Measurements from ENCODE around the gene MACC1. TPM values are rescaled to one million over a fixed set of nuclear protein-coding genes. Genes with fewer than 3 reads are reported as not detected.

MACC1 gene
- total RNA-seq, 1 experiment from 2014 or later: 49.9 TPM

DNA sequence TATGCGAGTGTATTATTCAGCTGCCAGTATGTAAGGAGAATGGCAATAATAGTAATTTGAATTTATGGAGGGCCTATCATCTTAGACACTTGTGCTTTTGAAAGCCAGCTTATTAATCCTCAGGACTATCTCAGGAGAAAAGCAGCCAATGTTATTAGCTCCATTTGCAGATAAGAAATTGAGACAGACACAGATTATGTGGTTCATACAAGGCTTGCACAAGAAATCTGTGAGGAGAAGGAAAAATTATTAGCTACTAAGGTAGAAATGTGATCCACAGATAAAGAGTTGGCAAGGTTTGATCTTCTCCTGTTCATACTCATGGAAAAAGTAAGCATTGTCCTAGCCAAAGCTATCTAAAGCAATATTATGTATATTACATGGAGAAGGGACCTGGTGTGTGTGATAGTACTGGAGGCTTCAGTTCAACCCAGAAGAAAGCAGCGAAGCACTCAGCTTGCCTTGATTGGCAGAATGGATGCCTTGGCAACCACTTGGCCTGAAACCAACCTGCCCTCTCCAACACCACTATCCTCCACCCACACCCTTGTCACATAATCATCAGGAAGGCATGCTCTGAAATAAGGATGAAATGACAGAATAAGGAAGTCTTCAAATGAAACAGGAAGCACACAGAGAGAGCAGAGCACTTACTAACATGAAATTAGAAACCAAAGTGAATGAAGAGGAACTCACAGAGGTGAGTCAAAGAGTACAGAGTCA is 18.0 kb downstream of the MACC1 start:
- peak; percentile 95 for DNase-seq
- H3K9ac ChIP-seq (ENCODE audit: low read length): peak overlapping the region; percentile 64
- H3K79me2 ChIP-seq (ENCODE audit: low read length): peaks cover 77% of the 10 kb centered on the region
- H3K27ac ChIP-seq (ENCODE audit: low read length): peak overlapping the region; percentile 97
- peak overlapping the region; percentile 50 for H3K4me3 ChIP-seq (ENCODE audit: low read length)
- peaks cover 73% of the 10 kb centered on the region for H3K4me1 ChIP-seq (ENCODE audit: low read length)
- H3K9me2 ChIP-seq (replicated peaks; ENCODE audit: insufficient read depth, low read length): no peaks in the 10 kb centered on the region
- H4K20me1 ChIP-seq (ENCODE audit: insufficient read depth, low read depth, low read length): no peaks in the 10 kb centered on the region
- H3K9me3 ChIP-seq (ENCODE audit: low read length): no peaks in the 10 kb centered on the region
- no peak overlapping the region for H2AFZ ChIP-seq (ENCODE audit: low read length)
- H3K36me3 ChIP-seq (ENCODE audit: insufficient read depth, low read length): peaks cover 8% of the 10 kb centered on the region; the same call in 1 of the 2 replicates
- no peaks in the 10 kb centered on the region for H3K27me3 ChIP-seq (ENCODE audit: low read length)
- peak overlapping the region; percentile 88 for H3K4me2 ChIP-seq (ENCODE audit: low read depth, low read length, poor library complexity, severe bottlenecking)

DNA sequence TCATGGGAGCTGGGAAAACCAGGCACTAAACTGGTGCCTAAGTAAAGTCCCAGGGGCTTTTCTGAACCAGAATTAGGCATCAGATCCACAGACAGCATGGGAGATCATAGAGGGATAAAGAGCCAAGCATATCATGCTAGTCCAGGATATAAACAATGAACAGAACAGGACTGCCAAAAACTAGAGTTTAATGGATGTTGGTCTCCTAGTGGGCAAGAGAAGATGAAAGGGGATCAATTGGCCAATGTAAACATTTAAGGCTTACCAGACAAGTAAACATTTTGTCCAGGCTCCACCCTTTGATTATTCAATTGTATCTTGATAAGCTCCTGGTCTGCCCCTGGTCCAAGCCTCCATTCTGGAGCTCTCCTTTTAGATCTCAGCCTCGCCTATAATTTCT is 18.9 kb downstream of the MACC1 start:
- peaks cover 82% of the 10 kb centered on the region for H3K4me1 ChIP-seq (ENCODE audit: low read length)
- H3K27ac ChIP-seq (ENCODE audit: low read length): peak overlapping the region; percentile 97
- H3K79me2 ChIP-seq (ENCODE audit: low read length): peaks cover 80% of the 10 kb centered on the region
- no peaks in the 10 kb centered on the region for H3K27me3 ChIP-seq (ENCODE audit: low read length)
- H2AFZ ChIP-seq (ENCODE audit: low read length): no peak overlapping the region
- H3K9me2 ChIP-seq (replicated peaks; ENCODE audit: insufficient read depth, low read length): no peaks in the 10 kb centered on the region
- no peak overlapping the region for H3K4me3 ChIP-seq (ENCODE audit: low read length)
- no peaks in the 10 kb centered on the region for H3K9me3 ChIP-seq (ENCODE audit: low read length)
- DNase-seq: no peak
- peaks cover 8% of the 10 kb centered on the region; the same call in 1 of the 2 replicates for H3K36me3 ChIP-seq (ENCODE audit: insufficient read depth, low read length)
- H3K4me2 ChIP-seq (ENCODE audit: low read depth, low read length, poor library complexity, severe bottlenecking): peak overlapping the region; percentile 88
- peak overlapping the region; percentile 64 for H3K9ac ChIP-seq (ENCODE audit: low read length)
- H4K20me1 ChIP-seq (ENCODE audit: insufficient read depth, low read depth, low read length): no peaks in the 10 kb centered on the region

DNA sequence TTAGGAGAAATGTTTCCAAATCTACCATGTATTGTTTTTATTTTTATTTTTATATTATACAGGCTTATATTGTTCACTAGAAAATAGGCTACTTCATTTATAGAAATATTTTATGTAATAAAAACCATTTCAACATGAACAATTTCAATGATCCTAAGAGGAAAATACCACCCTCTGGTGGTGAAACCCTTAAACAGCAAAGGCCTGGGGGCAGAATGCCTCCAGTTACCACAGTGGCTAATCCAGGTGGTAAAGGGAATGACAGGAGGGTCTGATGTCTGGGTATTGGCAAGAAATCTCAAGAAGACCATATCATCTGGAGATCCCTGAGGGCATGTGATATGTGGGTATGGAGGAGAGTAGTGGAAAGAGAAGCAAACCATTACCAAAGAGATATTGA is 19.3 kb downstream of the MACC1 start:
- H3K27me3 ChIP-seq (ENCODE audit: low read length): no peaks in the 10 kb centered on the region
- H3K4me1 ChIP-seq (ENCODE audit: low read length): peaks cover 85% of the 10 kb centered on the region
- H4K20me1 ChIP-seq (ENCODE audit: insufficient read depth, low read depth, low read length): no peaks in the 10 kb centered on the region
- H3K27ac ChIP-seq (ENCODE audit: low read length): peak overlapping the region; percentile 97
- H3K79me2 ChIP-seq (ENCODE audit: low read length): peaks cover 80% of the 10 kb centered on the region
- no peaks in the 10 kb centered on the region for H3K9me3 ChIP-seq (ENCODE audit: low read length)
- H3K9me2 ChIP-seq (replicated peaks; ENCODE audit: insufficient read depth, low read length): no peaks in the 10 kb centered on the region
- no peak overlapping the region for H2AFZ ChIP-seq (ENCODE audit: low read length)
- peak overlapping the region; percentile 64 for H3K9ac ChIP-seq (ENCODE audit: low read length)
- H3K4me3 ChIP-seq (ENCODE audit: low read length): no peak overlapping the region
- H3K36me3 ChIP-seq (ENCODE audit: insufficient read depth, low read length): peaks cover 8% of the 10 kb centered on the region; the same call in 1 of the 2 replicates
- DNase-seq: peak; percentile 72
- peak overlapping the region; percentile 88 for H3K4me2 ChIP-seq (ENCODE audit: low read depth, low read length, poor library complexity, severe bottlenecking)

- Histone ChIP-seq H3K9ac (ENCODE audit: low read length) (no peak overlapping the region), H3K9me3 (ENCODE audit: low read length) (no peaks in the 10 kb centered on the region), H2AFZ (ENCODE audit: low read length) (no peak overlapping the region), H3K9me2 (replicated peaks; ENCODE audit: insufficient read depth, low read length) (no peaks in the 10 kb centered on the region), H3K27ac (ENCODE audit: low read length) (peak overlapping the region; percentile 97), H3K4me1 (ENCODE audit: low read length) (peaks cover 85% of the 10 kb centered on the region), H3K4me2 (ENCODE audit: low read depth, low read length, poor library complexity, severe bottlenecking) (no peak overlapping the region), H3K79me2 (ENCODE audit: low read length) (peaks cover 80% of the 10 kb centered on the region), H3K27me3 (ENCODE audit: low read length) (no peaks in the 10 kb centered on the region), H4K20me1 (ENCODE audit: insufficient read depth, low read depth, low read length) (no peaks in the 10 kb centered on the region), H3K4me3 (ENCODE audit: low read length) (no peak overlapping the region), H3K36me3 (ENCODE audit: insufficient read depth, low read length) (peaks cover 8% of the 10 kb centered on the region; the same call in 1 of the 2 replicates)
- no peak for DNase-seq
Observed at GRCh38 chr7:20197125-20197748, 19.9 kb downstream of the MACC1 start.

GRCh38 chr7:20194343-20194995 is 22.7 kb downstream of the MACC1 start:
- H3K4me1 ChIP-seq (ENCODE audit: low read length): peaks cover 79% of the 10 kb centered on the region

DNA sequence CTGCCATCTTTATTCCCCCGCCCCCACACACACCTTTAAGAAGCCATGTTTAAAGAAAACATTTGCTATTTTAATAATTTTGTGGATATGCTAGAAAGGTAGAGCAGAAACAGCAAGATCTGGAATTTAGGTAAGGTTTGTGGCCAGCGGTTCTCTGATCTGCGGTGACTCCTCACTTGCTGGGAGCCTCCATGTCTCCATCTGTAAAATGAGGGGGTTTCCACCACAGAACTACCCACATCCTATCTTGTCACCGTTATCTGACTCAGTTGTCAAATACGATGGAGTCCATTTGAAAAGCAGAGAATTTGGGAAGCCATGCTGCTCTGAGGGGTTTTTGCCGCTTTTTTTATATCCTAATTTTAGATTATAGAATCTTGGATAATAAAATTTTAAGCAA is 23.3 kb downstream of the MACC1 start:
- Histone ChIP-seq H3K9me2 (replicated peaks; ENCODE audit: insufficient read depth, low read length) (no peaks in the 10 kb centered on the region), H3K9me3 (ENCODE audit: low read length) (0 out of 2 replicates have a peak, but pooled peaks cover 2% of the 10 kb centered on the region), H3K36me3 (ENCODE audit: insufficient read depth, low read length) (peaks cover 19% of the 10 kb centered on the region), H3K4me1 (ENCODE audit: low read length) (peaks cover 73% of the 10 kb centered on the region), H3K4me3 (ENCODE audit: low read length) (peak overlapping the region; percentile 61; the same call in 1 of the 2 replicates), H2AFZ (ENCODE audit: low read length) (no peak overlapping the region), H3K4me2 (ENCODE audit: low read depth, low read length, poor library complexity, severe bottlenecking) (peak overlapping the region; percentile 71), H4K20me1 (ENCODE audit: insufficient read depth, low read depth, low read length) (no peaks in the 10 kb centered on the region), H3K9ac (ENCODE audit: low read length) (no peak overlapping the region), H3K27me3 (ENCODE audit: low read length) (no peaks in the 10 kb centered on the region), H3K27ac (ENCODE audit: low read length) (peak overlapping the region; percentile 92), H3K79me2 (ENCODE audit: low read length) (peaks cover 90% of the 10 kb centered on the region)
- no peak for DNase-seq

More at GRCh38 chr7:20194343-20194995, 22.7 kb downstream of the MACC1 start:
- Histone ChIP-seq H3K4me3 (ENCODE audit: low read length) (no peak overlapping the region), H3K27ac (ENCODE audit: low read length) (peak overlapping the region; percentile 92), H2AFZ (ENCODE audit: low read length) (no peak overlapping the region), H3K9me3 (ENCODE audit: low read length) (0 out of 2 replicates have a peak, but pooled peaks cover 2% of the 10 kb centered on the region), H3K9ac (ENCODE audit: low read length) (no peak overlapping the region), H3K79me2 (ENCODE audit: low read length) (peaks cover 84% of the 10 kb centered on the region), H3K27me3 (ENCODE audit: low read length) (no peaks in the 10 kb centered on the region), H3K36me3 (ENCODE audit: insufficient read depth, low read length) (peaks cover 15% of the 10 kb centered on the region), H3K4me2 (ENCODE audit: low read depth, low read length, poor library complexity, severe bottlenecking) (peak overlapping the region; percentile 21), H4K20me1 (ENCODE audit: insufficient read depth, low read depth, low read length) (no peaks in the 10 kb centered on the region), H3K9me2 (replicated peaks; ENCODE audit: insufficient read depth, low read length) (no peaks in the 10 kb centered on the region)
- DNase-seq: no peak

GRCh38 chr7:20193242-20193777 is 23.9 kb downstream of the MACC1 start:
- peak overlapping the region; percentile 70 for H3K9ac ChIP-seq (ENCODE audit: low read length)
- DNase-seq: no peak
- peaks cover 91% of the 10 kb centered on the region for H3K79me2 ChIP-seq (ENCODE audit: low read length)
- H3K4me2 ChIP-seq (ENCODE audit: low read depth, low read length, poor library complexity, severe bottlenecking): peak overlapping the region; percentile 71
- H3K9me3 ChIP-seq (ENCODE audit: low read length): 0 out of 2 replicates have a peak, but pooled peaks cover 2% of the 10 kb centered on the region
- no peaks in the 10 kb centered on the region for H4K20me1 ChIP-seq (ENCODE audit: insufficient read depth, low read depth, low read length)
- H3K36me3 ChIP-seq (ENCODE audit: insufficient read depth, low read length): peaks cover 19% of the 10 kb centered on the region
- no peak overlapping the region for H2AFZ ChIP-seq (ENCODE audit: low read length)
- no peaks in the 10 kb centered on the region for H3K27me3 ChIP-seq (ENCODE audit: low read length)
- H3K4me1 ChIP-seq (ENCODE audit: low read length): peaks cover 67% of the 10 kb centered on the region
- H3K27ac ChIP-seq (ENCODE audit: low read length): peak overlapping the region; percentile 92
- H3K4me3 ChIP-seq (ENCODE audit: low read length): peak overlapping the region; percentile 61
- H3K9me2 ChIP-seq (replicated peaks; ENCODE audit: insufficient read depth, low read length): no peaks in the 10 kb centered on the region
